K562 (cell line): ENCODE measurements around the gene PDCD6IP. TPM values are rescaled to one million over a fixed set of nuclear protein-coding genes. Genes with fewer than 3 reads are reported as not detected.
A peak's percentile ranks its signal among the peaks of the same experiment; 100 is the strongest.

Source experiments
- ATAC-seq: fragments of 200-7000 bp; cut with Tn5 transposase; 3 replicates; pipeline ENCODE4 v1.9.1; 2020; ENCODE audit warnings: moderate library complexity
- BruUV-seq: library from RNA; stranded (reverse); fragments of 400-500 nt; replicated peaks from 2 replicates; lab custom pipeline; 2021; lab: Mats Ljungman, UMichigan
- CTCF ChIA-PET: fragments of 300-600 bp; formaldehyde crosslinking; extraction: SDS; loops from one replicate; lab custom pipeline; 2021; ENCODE audit warnings: low intra/inter-chr PET ratio; lab: Yijun Ruan, JAX
- POLR2A ChIA-PET: fragments of 300-600, 350-650 bp; sonication (Branson Sonifier 250); formaldehyde crosslinking; extraction: SDS; loops from one replicate; lab custom pipeline; 2021; ENCODE audit warnings: antibody characterized with exemption, inconsistent platforms; lab: Yijun Ruan, JAX
- DNase-seq, 4 experiments: peaks; one replicate each; pipeline versions ENCODE4 v3.0.0 to v3.0.0-alpha.2; 2011 to 2018; ENCODE audit warnings: low spot score in 3 of 4, mixed read lengths in 3 of 4; ENCODE audit errors: extremely low read depth in 1 of 4
- FAIRE-seq: peaks from 2 replicates; lab custom pipeline; 2011; peaks lifted over from hg19 to GRCh38; lab: Jason Lieb, UNC
- H2AFZ ChIP-seq: 2 replicates; pipeline ENCODE4 v1.6.0; 2011; ENCODE audit warnings: low read depth, low read length, control low read depth, inconsistent platforms
- H3K27ac ChIP-seq: fragments of 200-600 bp; 3 replicates; pipeline ENCODE4 v1.8.0; 2011; ENCODE audit warnings: low read depth, mild to moderate bottlenecking, control low read depth, inconsistent platforms, low read length, moderate library complexity, mixed read lengths; ENCODE audit errors: extremely low read depth
- H3K27me3 ChIP-seq, 2 experiments: fragments of 300-600 bp in 1 of 2; 2 replicates in 1 of 2; 3 replicates in 1 of 2; pipeline versions ENCODE4 v1.6.0 to v1.8.0; 2011; ENCODE audit warnings: inconsistent platforms in 2 of 2, low read length in 2 of 2, mild to moderate bottlenecking in 1 of 2, mixed read lengths in 1 of 2, moderate library complexity in 1 of 2; ENCODE audit not compliant: control insufficient read depth in 2 of 2, insufficient read depth in 2 of 2
- H3K36me3 ChIP-seq: fragments of 300-600 bp; 3 replicates; pipeline ENCODE4 v1.8.0; 2011; ENCODE audit warnings: mild to moderate bottlenecking, low read length, inconsistent platforms; ENCODE audit not compliant: control insufficient read depth, insufficient read depth
- H3K4me1 ChIP-seq, 2 experiments: fragments of 200-600 bp in 1 of 2; replicated peaks in 1 of 2; 2 replicates in 1 of 2; 3 replicates in 1 of 2; pipeline versions ENCODE4 v1.5.1 to v1.8.0; 2011; ENCODE audit warnings: inconsistent platforms in 2 of 2, low read length in 2 of 2, mild to moderate bottlenecking in 1 of 2, mixed read lengths in 1 of 2, moderate library complexity in 1 of 2; ENCODE audit not compliant: control insufficient read depth in 2 of 2, insufficient read depth in 2 of 2
- H3K4me2 ChIP-seq: 2 replicates; pipeline ENCODE4 v1.6.1; 2011; ENCODE audit warnings: low read length, control low read depth, inconsistent platforms, mixed read lengths; ENCODE audit not compliant: insufficient read depth
- H3K4me3 ChIP-seq: fragments of 200-600 bp; sonication (generic), shearing (Covaris generic); 2 replicates; pipeline ENCODE4 v1.5.1; 2016; ENCODE audit warnings: control low read depth, inconsistent platforms
- H3K79me2 ChIP-seq: fragments of 200-600 bp; 3 replicates; pipeline ENCODE4 v1.8.0; 2011; ENCODE audit warnings: low read length, inconsistent platforms; ENCODE audit not compliant: control insufficient read depth, insufficient read depth
- H3K9ac ChIP-seq, 2 experiments: 2 replicates each; pipeline versions ENCODE4 v1.6.0 to v1.6.1; 2011; ENCODE audit warnings: low read depth in 2 of 2, low read length in 2 of 2, control low read depth in 1 of 2, inconsistent platforms in 1 of 2, mild to moderate bottlenecking in 1 of 2, mixed read lengths in 1 of 2; ENCODE audit not compliant: insufficient read depth in 1 of 2
- H3K9me1 ChIP-seq: one replicate; pipeline ENCODE4 v1.6.0; 2011; ENCODE audit warnings: inconsistent platforms, mild to moderate bottlenecking, low read length, moderate library complexity; ENCODE audit not compliant: control insufficient read depth, insufficient read depth
- H3K9me3 ChIP-seq: replicated peaks from 2 replicates; pipeline ENCODE4 v1.5.1; 2011; ENCODE audit warnings: low read depth, low read length, inconsistent platforms; ENCODE audit not compliant: control insufficient read depth, insufficient read depth
- H4K20me1 ChIP-seq: replicated peaks from 2 replicates; pipeline ENCODE4 v1.6.1; 2011; ENCODE audit warnings: low read length, inconsistent platforms, mixed read lengths; ENCODE audit not compliant: control insufficient read depth, insufficient read depth
- ATF7 ChIP-seq: fragments of 450-650 bp; IDR thresholded peaks from 2 replicates; pipeline ENCODE4 v1.7.1; 2014; ENCODE audit warnings: mild to moderate bottlenecking, moderate library complexity
- CBX8 ChIP-seq: fragments of 200-600 bp; sonication (generic); IDR thresholded peaks from 2 replicates; pipeline ENCODE4 v1.6.1; 2012; ENCODE audit warnings: borderline replicate concordance, mixed run types, low read depth, mild to moderate bottlenecking, moderate library complexity, mixed read lengths, low read length, control low read depth, inconsistent platforms; ENCODE audit not compliant: poor library complexity, severe bottlenecking; ENCODE audit errors: extremely low read depth
- E2F8 ChIP-seq: fragments of 450-650 bp; IDR thresholded peaks from 2 replicates; pipeline ENCODE4 v1.7.1; 2018; ENCODE audit warnings: mild to moderate bottlenecking, low read depth; ENCODE audit not compliant: partially characterized antibody
- ESRRB ChIP-seq: fragments of 250-450 bp; sonication (Bioruptor Pico); IDR thresholded peaks from 2 replicates; pipeline ENCODE4 v1.5.0; 2020; ENCODE audit warnings: mild to moderate bottlenecking, moderate library complexity, borderline replicate concordance
- GTF2A2 ChIP-seq: IDR thresholded peaks from 2 replicates; pipeline ENCODE4 v1.6.1; 2016; ENCODE audit warnings: mild to moderate bottlenecking, missing genetic modification characterization, missing compliant biosample characterization
- HSF4 ChIP-seq: fragments of 250-450 bp; sonication (Bioruptor Pico); IDR thresholded peaks from 2 replicates; pipeline ENCODE4 v2.1.2; 2022; ENCODE audit warnings: mild to moderate bottlenecking, moderate library complexity, borderline replicate concordance
- PBX2 ChIP-seq, 2 experiments: IDR thresholded peaks in 1 of 2; conservative IDR thresholded peaks in 1 of 2; 2 replicates each; pipeline ENCODE4 v1.6.1; 2016; ENCODE audit warnings: low read depth in 2 of 2, mild to moderate bottlenecking in 1 of 2, missing compliant biosample characterization in 1 of 2, missing genetic modification characterization in 1 of 2, moderate library complexity in 1 of 2
- PHB ChIP-seq: fragments of 250-450 bp; sonication (Bioruptor Pico); IDR thresholded peaks from 2 replicates; pipeline ENCODE4 v1.5.0; 2021
- PHF21A ChIP-seq: fragments of 450-650 bp; IDR thresholded peaks from 2 replicates; pipeline ENCODE4 v1.6.1; 2017; ENCODE audit warnings: low read depth, borderline replicate concordance
- RNF2 ChIP-seq: sonication (generic); IDR thresholded peaks from 2 replicates; pipeline ENCODE4 v1.6.1; 2016
- TCF15 ChIP-seq: fragments of 250-450 bp; sonication (Bioruptor Pico); IDR thresholded peaks from 2 replicates; pipeline ENCODE4 v1.8.0; 2022; ENCODE audit warnings: moderate library complexity, mild to moderate bottlenecking, inconsistent platforms
- ZNF121 ChIP-seq: sonication (generic); formaldehyde crosslinking; conservative IDR thresholded peaks from 2 replicates; pipeline ENCODE4 v1.8.0; 2022; ENCODE audit warnings: missing genetic modification reagents
- ZNF324 ChIP-seq: fragments of 250-450 bp; sonication (Bioruptor Pico); IDR thresholded peaks from 2 replicates; pipeline ENCODE4 v1.4.0; 2020; ENCODE audit warnings: mild to moderate bottlenecking
- WGBS: fragments of 100-300 bp; shearing (Covaris generic); methylation state at CpG from one replicate; pipeline ENCODE4 v1.1.6; 2016; ENCODE audit warnings: low coverage, mixed read lengths; ENCODE audit not compliant: insufficient coverage; ENCODE audit errors: missing lambda C conversion rate; 5-methylcytosine and 5-hydroxymethylcytosine counted together
- in situ Hi-C: fragments of 300-500 bp; cut with MboI; formaldehyde crosslinking; loops from 4 replicates; pipeline ENCODE4 v1.15.0; 2018; ENCODE audit warnings: inconsistent platforms, mixed read lengths
- intact Hi-C: fragments of 100-400 bp; cut with micrococcal nuclease; formaldehyde crosslinking; loops from 2 replicates; pipeline ENCODE4 v1.14.2; 2022
- polyA plus RNA-seq, 8 experiments: library from polyadenylated mRNA; depleted of rRNA in 4 of 8; stranded (reverse) in 5 of 8; unstranded in 3 of 8; fragments of >200 nt; fragmentation: Nextera tagmentation in 2 of 8; fragmentation: Illumina TruSeq in 1 of 8; extraction: Ambion mirVana in 2 of 8; extraction: Trizol in 1 of 8; gene quantifications; 2 replicates each; pipeline versions ENCODE4 v1.2.1 to v1.2.3, GENCODE V29; 2011 to 2014; ENCODE audit warnings: inconsistent platforms in 1 of 8, missing spikeins in 1 of 8
- total RNA-seq, 7 experiments: library from RNA; depleted of rRNA in 6 of 7; stranded (reverse); fragments of >200 nt in 6 of 7; fragmentation: Illumina TruSeq in 2 of 7; extraction: Trizol in 2 of 7; gene quantifications; 2 replicates each; pipeline versions ENCODE4 v1.2.1 to v1.2.3, GENCODE V29; 2011 to 2021; ENCODE audit warnings: low replicate concordance in 1 of 7

PDCD6IP gene
- total and polyA plus RNA-seq, 9 of the 15 experiments (the other 6 are each of a cell fraction or from before 2014, with no cell fraction given) = 40.2 to 302 (median 122) TPM

GRCh38 chr3:33900440-33900808 is 102.0 kb downstream of the PDCD6IP start (continued):
- no peak for TF ChIP-seq CBX8
- TF ChIP-seq PHB (CRISPR knock-in tag) = 0 out of 2 replicates have a peak, but pooled peaks have one; percentile 37
- no peak for TF ChIP-seq PHF21A
- no peak for TF ChIP-seq PBX2 (CRISPR knock-in tag; IDR thresholded peaks at IDR 0.05; ENCODE audit: low read depth)
- no peak for TF ChIP-seq PBX2 (tag; conservative IDR thresholded peaks at IDR 0.05; ENCODE audit: low read depth)
- peak; percentile 23; the same call in 1 of the 2 replicates for TF ChIP-seq GTF2A2 (tag)
- no peak for TF ChIP-seq RNF2

GRCh38 chr3:33900809-33901505 is 102.5 kb downstream of the PDCD6IP start:
- peak; percentile 93 for FAIRE-seq
- no peak for TF ChIP-seq ESRRB (CRISPR knock-in tag)
- no peak for TF ChIP-seq ZNF324 (CRISPR knock-in tag)
- no peak for TF ChIP-seq ZNF121
- no peak for TF ChIP-seq TCF15 (CRISPR knock-in tag)
- peak; percentile 95 for TF ChIP-seq ATF7
- peak; percentile 88 for TF ChIP-seq HSF4 (CRISPR knock-in tag)
- TF ChIP-seq E2F8 = peak; percentile 76

More at GRCh38 chr3:33900809-33901505, 102.5 kb downstream of the PDCD6IP start:
- Histone ChIP-seq H2AFZ (peak overlapping the region; percentile 90), H3K9ac (peak overlapping the region; percentile 18 to 84; a peak in 3 of 4 replicates), H3K4me1 (peaks cover 47 to 65% of the 10 kb centered on the region in 2 experiments), H3K9me1 (no peaks in the 10 kb centered on the region), H3K36me3 (no peaks in the 10 kb centered on the region), H3K4me2 (peak overlapping the region; percentile 75), H3K79me2 (no peaks in the 10 kb centered on the region), H3K9me3 (no peaks in the 10 kb centered on the region; the same call in 1 of the 2 replicates), H3K4me3 (no peak overlapping the region), H4K20me1 (no peaks in the 10 kb centered on the region), H3K27ac (peak overlapping the region; percentile 99), H3K27me3 (no peaks in the 10 kb centered on the region)
- POLR2A ChIA-PET = interaction anchor here (1.2 to 2.5 kb wide), 3 partner anchors 14 to 21 kb away, joined by 4 to 14 read pairs (median 6); no protein-coding TSS in a partner anchor
- CTCF ChIA-PET = no interaction called here
- in situ Hi-C loops = no loop called here
- no TSS peak for BruUV-seq
- intact Hi-C loops = loop anchor here (1.0 kb wide), 3 partner anchors 11 to 41 kb away; no protein-coding TSS in a partner anchor
- ATAC-seq (peak; percentile 84), DNase-seq (peak; percentile 92 to 98 (median 94))
- WGBS = 4% methylated on average over 11 of the region's 11 CpGs
